ENCODE data around the gene ELAC1.

ELAC1 gene

GRCh38 chr18:50967714-50968661 is at the start of gene ELAC1:
TSS of gene ELAC1 (plus strand) at chr18:50968040. CDS start at chr18:50974405, 6,365 bp downstream.
- Histone ChIP-seq H3K36me3 (ENCODE audit: control insufficient read depth, insufficient read depth, low read length) (no peaks in the 10 kb centered on the region), H3K4me3 (ENCODE audit: low read depth, low read length) (peak within 1 kb of the TSS; percentile 75), H3K27me3 (ENCODE audit: control insufficient read depth, insufficient read depth, low read length) (no peaks in the 10 kb centered on the region), H3K9me3 (ENCODE audit: control insufficient read depth, insufficient read depth, low read depth, low read length) (peaks cover 12% of the 10 kb centered on the region), H3K9ac (ENCODE audit: low read length) (peak within 1 kb of the TSS; percentile 90), H3K4me1 (ENCODE audit: control insufficient read depth, insufficient read depth, low read length) (peaks cover 19% of the 10 kb centered on the region), H3K27ac (ENCODE audit: low read depth, low read length) (peak within 1 kb of the TSS; percentile 92)

- no peaks in the 10 kb centered on the region for H3K4me1 ChIP-seq (ENCODE audit: control insufficient read depth, insufficient read depth, low read length)
- H3K27me3 ChIP-seq (ENCODE audit: control insufficient read depth, insufficient read depth, low read length) = no peaks in the 10 kb centered on the region
- H3K9ac ChIP-seq (ENCODE audit: low read length) = no peak overlapping the region
- H3K27ac ChIP-seq (ENCODE audit: low read depth, low read length) = no peak overlapping the region
- H3K4me3 ChIP-seq (ENCODE audit: low read depth, low read length) = no peak overlapping the region
- H3K36me3 ChIP-seq (ENCODE audit: control insufficient read depth, insufficient read depth, low read length) = peaks cover 48% of the 10 kb centered on the region
- no peaks in the 10 kb centered on the region for H3K9me3 ChIP-seq (ENCODE audit: control insufficient read depth, insufficient read depth, low read depth, low read length)
Measured at GRCh38 chr18:50918153-50918552, 49.7 kb upstream of the ELAC1 start.

GRCh38 chr18:50924372-50924771 is 43.5 kb upstream of the ELAC1 start:
- no peak overlapping the region for H3K4me3 ChIP-seq (ENCODE audit: low read depth, low read length)
- peaks cover 73% of the 10 kb centered on the region for H3K36me3 ChIP-seq (ENCODE audit: control insufficient read depth, insufficient read depth, low read length)
- H3K27me3 ChIP-seq (ENCODE audit: control insufficient read depth, insufficient read depth, low read length) = no peaks in the 10 kb centered on the region
- H3K4me1 ChIP-seq (ENCODE audit: control insufficient read depth, insufficient read depth, low read length) = no peaks in the 10 kb centered on the region
- H3K9me3 ChIP-seq (ENCODE audit: control insufficient read depth, insufficient read depth, low read depth, low read length) = peaks cover 8% of the 10 kb centered on the region
- no peak overlapping the region for H3K9ac ChIP-seq (ENCODE audit: low read length)
- H3K27ac ChIP-seq (ENCODE audit: low read depth, low read length) = no peak overlapping the region

GRCh38 chr18:50926521-50926920 is 41.3 kb upstream of the ELAC1 start:
- Histone ChIP-seq H3K27ac (ENCODE audit: low read depth, low read length) (no peak overlapping the region), H3K4me3 (ENCODE audit: low read depth, low read length) (no peak overlapping the region), H3K9ac (ENCODE audit: low read length) (no peak overlapping the region), H3K4me1 (ENCODE audit: control insufficient read depth, insufficient read depth, low read length) (no peaks in the 10 kb centered on the region), H3K27me3 (ENCODE audit: control insufficient read depth, insufficient read depth, low read length) (no peaks in the 10 kb centered on the region), H3K9me3 (ENCODE audit: control insufficient read depth, insufficient read depth, low read depth, low read length) (peaks cover 8% of the 10 kb centered on the region), H3K36me3 (ENCODE audit: control insufficient read depth, insufficient read depth, low read length) (peaks cover 60% of the 10 kb centered on the region)

GRCh38 chr18:50928551-50928950 is 39.3 kb upstream of the ELAC1 start:
- no peaks in the 10 kb centered on the region for H3K27me3 ChIP-seq (ENCODE audit: control insufficient read depth, insufficient read depth, low read length)
- H3K36me3 ChIP-seq (ENCODE audit: control insufficient read depth, insufficient read depth, low read length) = peaks cover 51% of the 10 kb centered on the region
- H3K4me3 ChIP-seq (ENCODE audit: low read depth, low read length) = no peak overlapping the region
- no peaks in the 10 kb centered on the region for H3K4me1 ChIP-seq (ENCODE audit: control insufficient read depth, insufficient read depth, low read length)
- H3K27ac ChIP-seq (ENCODE audit: low read depth, low read length) = no peak overlapping the region
- H3K9ac ChIP-seq (ENCODE audit: low read length) = no peak overlapping the region
- H3K9me3 ChIP-seq (ENCODE audit: control insufficient read depth, insufficient read depth, low read depth, low read length) = peaks cover 8% of the 10 kb centered on the region

GRCh38 chr18:50933684-50934083 is 34.2 kb upstream of the ELAC1 start:
- Histone ChIP-seq H3K9me3 (ENCODE audit: control insufficient read depth, insufficient read depth, low read depth, low read length) (no peaks in the 10 kb centered on the region), H3K9ac (ENCODE audit: low read length) (no peak overlapping the region), H3K4me3 (ENCODE audit: low read depth, low read length) (no peak overlapping the region), H3K4me1 (ENCODE audit: control insufficient read depth, insufficient read depth, low read length) (no peaks in the 10 kb centered on the region), H3K27me3 (ENCODE audit: control insufficient read depth, insufficient read depth, low read length) (no peaks in the 10 kb centered on the region), H3K36me3 (ENCODE audit: control insufficient read depth, insufficient read depth, low read length) (peaks cover 17% of the 10 kb centered on the region; the same call in 1 of the 2 replicates), H3K27ac (ENCODE audit: low read depth, low read length) (no peak overlapping the region)

- H3K4me1 ChIP-seq (ENCODE audit: control insufficient read depth, insufficient read depth, low read length) = no peaks in the 10 kb centered on the region
- H3K4me3 ChIP-seq (ENCODE audit: low read depth, low read length) = no peak overlapping the region
- H3K27me3 ChIP-seq (ENCODE audit: control insufficient read depth, insufficient read depth, low read length) = no peaks in the 10 kb centered on the region
- H3K9ac ChIP-seq (ENCODE audit: low read length) = no peak overlapping the region
- no peaks in the 10 kb centered on the region for H3K9me3 ChIP-seq (ENCODE audit: control insufficient read depth, insufficient read depth, low read depth, low read length)
- no peak overlapping the region for H3K27ac ChIP-seq (ENCODE audit: low read depth, low read length)
- H3K36me3 ChIP-seq (ENCODE audit: control insufficient read depth, insufficient read depth, low read length) = peaks cover 10% of the 10 kb centered on the region; the same call in 1 of the 2 replicates
Measured at GRCh38 chr18:50934545-50935211, 33.2 kb upstream of the ELAC1 start.

GRCh38 chr18:50935493-50936191 is 32.2 kb upstream of the ELAC1 start:
- H3K9ac ChIP-seq (ENCODE audit: low read length) = no peak overlapping the region
- H3K9me3 ChIP-seq (ENCODE audit: control insufficient read depth, insufficient read depth, low read depth, low read length) = no peaks in the 10 kb centered on the region
- H3K27ac ChIP-seq (ENCODE audit: low read depth, low read length) = no peak overlapping the region
- peaks cover 16% of the 10 kb centered on the region for H3K36me3 ChIP-seq (ENCODE audit: control insufficient read depth, insufficient read depth, low read length)
- H3K4me3 ChIP-seq (ENCODE audit: low read depth, low read length) = no peak overlapping the region
- no peaks in the 10 kb centered on the region for H3K27me3 ChIP-seq (ENCODE audit: control insufficient read depth, insufficient read depth, low read length)
- H3K4me1 ChIP-seq (ENCODE audit: control insufficient read depth, insufficient read depth, low read length) = no peaks in the 10 kb centered on the region

GRCh38 chr18:50937183-50937582 is 30.7 kb upstream of the ELAC1 start:
- H3K27me3 ChIP-seq (ENCODE audit: control insufficient read depth, insufficient read depth, low read length) = no peaks in the 10 kb centered on the region
- H3K4me1 ChIP-seq (ENCODE audit: control insufficient read depth, insufficient read depth, low read length) = no peaks in the 10 kb centered on the region
- no peaks in the 10 kb centered on the region for H3K9me3 ChIP-seq (ENCODE audit: control insufficient read depth, insufficient read depth, low read depth, low read length)
- peaks cover 16% of the 10 kb centered on the region for H3K36me3 ChIP-seq (ENCODE audit: control insufficient read depth, insufficient read depth, low read length)
- H3K4me3 ChIP-seq (ENCODE audit: low read depth, low read length) = no peak overlapping the region
- no peak overlapping the region for H3K27ac ChIP-seq (ENCODE audit: low read depth, low read length)
- no peak overlapping the region for H3K9ac ChIP-seq (ENCODE audit: low read length)

- Histone ChIP-seq H3K36me3 (ENCODE audit: control insufficient read depth, insufficient read depth, low read length) (peaks cover 9% of the 10 kb centered on the region), H3K27ac (ENCODE audit: low read depth, low read length) (no peak overlapping the region), H3K4me1 (ENCODE audit: control insufficient read depth, insufficient read depth, low read length) (no peaks in the 10 kb centered on the region), H3K4me3 (ENCODE audit: low read depth, low read length) (no peak overlapping the region), H3K9ac (ENCODE audit: low read length) (no peak overlapping the region), H3K27me3 (ENCODE audit: control insufficient read depth, insufficient read depth, low read length) (no peaks in the 10 kb centered on the region), H3K9me3 (ENCODE audit: control insufficient read depth, insufficient read depth, low read depth, low read length) (no peaks in the 10 kb centered on the region)
Measured at GRCh38 chr18:50938912-50939311, 28.9 kb upstream of the ELAC1 start.

Data from HUES6 (cell line).